COR-L47 (cell line): Measurements from ENCODE around the gene ARHGAP26.
"Not testable (repeated sequence)": the region's sequence is repeated elsewhere in the genome, so short reads cannot be mapped to it uniquely, and the experiment has no call there.

ENCODE experiments used
- DNase-seq: peaks from one replicate; lab custom pipeline; 2025; lab: John Stamatoyannopoulos, UW

The ARHGAP26 gene

GRCh38 chr5:143086908-143087637 lies 316.9 kb downstream of the ARHGAP26 start:
- DNase-seq: no peak

- DNase-seq: not testable (repeated sequence)
These were observed 318.5 kb downstream of the ARHGAP26 start for GRCh38 chr5:143088702-143089101.

- not testable (repeated sequence) for DNase-seq
These were observed 319.9 kb downstream of the ARHGAP26 start for GRCh38 chr5:143090044-143090443.

GRCh38 chr5:143092711-143093451 lies 322.7 kb downstream of the ARHGAP26 start:
- not testable (repeated sequence) for DNase-seq

- DNase-seq: no peak
These were observed 323.4 kb downstream of the ARHGAP26 start for GRCh38 chr5:143093452-143094086.

- no peak for DNase-seq
These were observed 323.9 kb downstream of the ARHGAP26 start for GRCh38 chr5:143094087-143094521.

- DNase-seq: not testable (repeated sequence)
These were observed 324.4 kb downstream of the ARHGAP26 start for GRCh38 chr5:143094608-143095007.

GRCh38 chr5:143101121-143101520 lies 330.9 kb downstream of the ARHGAP26 start:
- no peak for DNase-seq

- no peak for DNase-seq
These were observed 331.7 kb downstream of the ARHGAP26 start for GRCh38 chr5:143101725-143102386.

GRCh38 chr5:143102411-143102810 lies 332.2 kb downstream of the ARHGAP26 start:
- DNase-seq: no peak

- DNase-seq: no peak
These were observed 335.2 kb downstream of the ARHGAP26 start for GRCh38 chr5:143105216-143105905.

GRCh38 chr5:143106174-143106573 lies 336.0 kb downstream of the ARHGAP26 start:
- peak; percentile 14 for DNase-seq

GRCh38 chr5:143108498-143109128 lies 338.4 kb downstream of the ARHGAP26 start:
- peak; percentile 77 for DNase-seq

- no peak for DNase-seq
These were observed 340.4 kb downstream of the ARHGAP26 start for GRCh38 chr5:143110591-143110990.

GRCh38 chr5:143111799-143112198 lies 341.6 kb downstream of the ARHGAP26 start:
- DNase-seq: no peak

- DNase-seq: no peak
These were observed 343.3 kb downstream of the ARHGAP26 start for GRCh38 chr5:143113461-143113860.

GRCh38 chr5:143114481-143114880 lies 344.3 kb downstream of the ARHGAP26 start:
- no peak for DNase-seq

- no peak for DNase-seq
These were observed 345.2 kb downstream of the ARHGAP26 start for GRCh38 chr5:143115381-143115780.

- no peak for DNase-seq
These were observed 346.6 kb downstream of the ARHGAP26 start for GRCh38 chr5:143116814-143117213.

GRCh38 chr5:143117821-143118220 lies 347.6 kb downstream of the ARHGAP26 start:
- DNase-seq: no peak

- no peak for DNase-seq
These were observed 348.0 kb downstream of the ARHGAP26 start for GRCh38 chr5:143118222-143118621.
